Cardiac ventricle fibroblast (primary cell): ENCODE results near the gene TDRD7. TPM values are rescaled to one million over a fixed set of nuclear protein-coding genes. Genes with fewer than 3 reads are reported as not detected.

Experiments used
- total RNA-seq: library from RNA; depleted of rRNA; stranded (reverse); fragments of >200 nt; gene quantifications from 2 replicates; pipeline ENCODE4 v1.2.3, GENCODE V29; 2015

Gene TDRD7, protein sequence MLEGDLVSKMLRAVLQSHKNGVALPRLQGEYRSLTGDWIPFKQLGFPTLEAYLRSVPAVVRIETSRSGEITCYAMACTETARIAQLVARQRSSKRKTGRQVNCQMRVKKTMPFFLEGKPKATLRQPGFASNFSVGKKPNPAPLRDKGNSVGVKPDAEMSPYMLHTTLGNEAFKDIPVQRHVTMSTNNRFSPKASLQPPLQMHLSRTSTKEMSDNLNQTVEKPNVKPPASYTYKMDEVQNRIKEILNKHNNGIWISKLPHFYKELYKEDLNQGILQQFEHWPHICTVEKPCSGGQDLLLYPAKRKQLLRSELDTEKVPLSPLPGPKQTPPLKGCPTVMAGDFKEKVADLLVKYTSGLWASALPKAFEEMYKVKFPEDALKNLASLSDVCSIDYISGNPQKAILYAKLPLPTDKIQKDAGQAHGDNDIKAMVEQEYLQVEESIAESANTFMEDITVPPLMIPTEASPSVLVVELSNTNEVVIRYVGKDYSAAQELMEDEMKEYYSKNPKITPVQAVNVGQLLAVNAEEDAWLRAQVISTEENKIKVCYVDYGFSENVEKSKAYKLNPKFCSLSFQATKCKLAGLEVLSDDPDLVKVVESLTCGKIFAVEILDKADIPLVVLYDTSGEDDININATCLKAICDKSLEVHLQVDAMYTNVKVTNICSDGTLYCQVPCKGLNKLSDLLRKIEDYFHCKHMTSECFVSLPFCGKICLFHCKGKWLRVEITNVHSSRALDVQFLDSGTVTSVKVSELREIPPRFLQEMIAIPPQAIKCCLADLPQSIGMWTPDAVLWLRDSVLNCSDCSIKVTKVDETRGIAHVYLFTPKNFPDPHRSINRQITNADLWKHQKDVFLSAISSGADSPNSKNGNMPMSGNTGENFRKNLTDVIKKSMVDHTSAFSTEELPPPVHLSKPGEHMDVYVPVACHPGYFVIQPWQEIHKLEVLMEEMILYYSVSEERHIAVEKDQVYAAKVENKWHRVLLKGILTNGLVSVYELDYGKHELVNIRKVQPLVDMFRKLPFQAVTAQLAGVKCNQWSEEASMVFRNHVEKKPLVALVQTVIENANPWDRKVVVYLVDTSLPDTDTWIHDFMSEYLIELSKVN
- total RNA-seq, result 2.4 and 2.5 TPM in 2 replicates

GRCh38 chr9:97411789-97412625 lies at the start of gene TDRD7:
Gene TDRD7 (plus strand): TSS chr9:97412096. CDS start chr9:97428466, 16,370 bp downstream.

DNA sequence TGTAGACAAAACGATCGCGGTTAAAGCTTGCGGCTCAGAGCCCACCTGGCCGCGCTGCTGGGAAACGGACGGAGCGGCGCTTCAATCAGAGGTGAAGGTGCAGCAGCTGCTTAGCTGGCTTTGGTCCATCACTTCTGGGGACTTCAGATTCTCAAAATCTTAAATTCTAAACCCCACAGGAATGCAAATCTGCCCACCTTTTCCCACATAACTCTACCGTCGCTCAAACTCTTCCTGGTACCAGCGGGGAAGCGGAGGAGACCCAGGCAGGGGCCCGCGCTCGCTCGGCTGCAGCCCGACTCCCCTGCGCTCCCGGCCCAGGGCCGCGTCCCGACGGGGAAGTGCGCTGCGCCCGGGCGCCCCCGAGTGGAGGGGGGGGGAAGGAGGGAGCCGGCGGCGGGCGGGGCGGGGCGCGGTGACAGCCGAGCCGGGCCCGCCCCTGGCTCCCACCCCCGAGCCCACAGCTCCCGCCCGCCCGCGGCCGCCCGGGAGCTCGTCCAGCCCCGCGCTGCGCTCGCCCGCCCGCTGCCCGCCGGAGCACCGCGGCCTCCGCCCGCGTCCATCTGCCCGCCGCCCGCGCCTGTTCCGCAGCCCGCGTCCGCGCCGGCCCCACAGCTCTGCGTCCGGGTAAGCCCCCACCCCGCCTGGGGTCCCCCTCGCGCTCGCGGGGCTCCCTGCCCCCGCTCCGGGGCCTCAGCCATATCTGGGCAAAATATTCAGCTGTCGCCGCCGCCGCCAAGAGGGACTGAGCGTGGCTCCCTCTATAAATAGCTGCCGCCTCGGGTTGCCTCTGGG lies 89.5 kb downstream of the TDRD7 start, which contains the start of gene TMOD1:
TMOD1 (plus strand) TSS at position 490 of the 795 bp plus-strand sequence. CDS start 22,523 bp downstream, outside the sequence.

Other genes with a start within 250 kb of the TDRD7 start
- gene CCDC180, start 104.4 kb upstream of the TDRD7 start, total RNA-seq, result 1.7 and 2.0 TPM in 2 replicates
- 0.06 and 0.39 TPM in 2 replicates for gene TMOD1, start 89.6 kb downstream of the TDRD7 start, total RNA-seq
- gene TSTD2, start 221.3 kb downstream of the TDRD7 start, total RNA-seq, result 8.7 and 12.2 TPM in 2 replicates
- gene NCBP1, start 221.7 kb downstream of the TDRD7 start, total RNA-seq, result 19.8 and 20.8 TPM in 2 replicates